Measurements from ENCODE around the gene ZNF845.

- TF ChIP-seq CTCF (conservative IDR thresholded peaks at IDR 0.05) (no peak), ZFX (IDR thresholded peaks at IDR 0.05) (no peak)
Measured at GRCh38 chr19:53333463-53334449, at the start of gene ZNF845.

Data from C4-2B (cell line).